HepG2 (cell line): Measurements from ENCODE around the gene FRMPD2. TPM values are rescaled to one million over a fixed set of nuclear protein-coding genes. Genes with fewer than 3 reads are reported as not detected.

Experiments used
- ATAC-seq: fragments of 200-7000 bp; cut with Tn5 transposase; 3 replicates; pipeline ENCODE4 v1.9.1; 2020; ENCODE audit warnings: mild to moderate bottlenecking, moderate library complexity
- BruUV-seq: library from RNA; stranded (reverse); fragments of 400-500 nt; replicated peaks from 2 replicates; lab custom pipeline; 2021; lab: Mats Ljungman, UMichigan
- CTCF ChIA-PET: fragments of 300-600 bp; formaldehyde crosslinking; extraction: SDS; loops from one replicate; lab custom pipeline; 2021; ENCODE audit warnings: low total read pairs, inconsistent platforms, low intra/inter-chr PET ratio; lab: Yijun Ruan, JAX
- POLR2A ChIA-PET: fragments of 350-600 bp; sonication (Branson Sonifier 250); formaldehyde crosslinking; loops from one replicate; lab custom pipeline; 2020; ENCODE audit warnings: antibody characterized with exemption, inconsistent platforms; lab: Yijun Ruan, JAX
- DNase-seq: peaks from one replicate; pipeline ENCODE4 v3.0.0-alpha.2; 2015; ENCODE audit warnings: low spot score
- FAIRE-seq: peaks from 3 replicates; lab custom pipeline; 2011; peaks lifted over from hg19 to GRCh38; lab: Jason Lieb, UNC
- H2AFZ ChIP-seq: one replicate; pipeline ENCODE4 v1.6.1; 2011; ENCODE audit warnings: low read length, inconsistent platforms
- H3K27ac ChIP-seq: fragments of 300-600 bp; 3 replicates; pipeline ENCODE4 v1.8.0; 2011; ENCODE audit warnings: mixed run types, mild to moderate bottlenecking, mixed read lengths, low read length, inconsistent platforms; ENCODE audit not compliant: insufficient read depth; ENCODE audit errors: extremely low read length
- H3K27me3 ChIP-seq, 2 experiments: fragments of 200-600 bp in 1 of 2; 2 replicates in 1 of 2; 3 replicates in 1 of 2; pipeline versions ENCODE4 v1.6.0 to v1.8.0; 2011; ENCODE audit warnings: low read length in 2 of 2, mild to moderate bottlenecking in 2 of 2, moderate library complexity in 2 of 2, inconsistent platforms in 1 of 2; ENCODE audit not compliant: insufficient read depth in 2 of 2, control insufficient read depth in 1 of 2
- H3K36me3 ChIP-seq, 2 experiments: fragments of 200-600 bp in 1 of 2; replicated peaks in 1 of 2; 2 replicates in 1 of 2; 3 replicates in 1 of 2; pipeline versions ENCODE4 v1.5.1 to v1.8.0; 2011; ENCODE audit warnings: low read length in 2 of 2, inconsistent platforms in 1 of 2; ENCODE audit not compliant: insufficient read depth in 2 of 2, control insufficient read depth in 1 of 2
- H3K4me1 ChIP-seq: 2 replicates; pipeline ENCODE4 v1.5.1; 2012; ENCODE audit warnings: low read length, inconsistent platforms; ENCODE audit not compliant: insufficient read depth
- H3K4me2 ChIP-seq: 2 replicates; pipeline ENCODE4 v1.6.0; 2011; ENCODE audit warnings: low read depth, low read length, inconsistent platforms
- H3K4me3 ChIP-seq, 3 experiments: fragments of 200-600 bp in 1 of 3; sonication (generic), shearing (Covaris generic) in 1 of 3; replicated peaks in 1 of 3; 2 replicates each; pipeline ENCODE4 v1.5.1; 2011 to 2016; ENCODE audit warnings: low read length in 3 of 3, inconsistent platforms in 2 of 3, low read depth in 2 of 3, mild to moderate bottlenecking in 2 of 3, control low read depth in 1 of 3, mixed read lengths in 1 of 3; ENCODE audit not compliant: insufficient read depth in 1 of 3
- H3K79me2 ChIP-seq: one replicate; pipeline ENCODE4 v1.6.1; 2011; ENCODE audit warnings: low read length, inconsistent platforms; ENCODE audit not compliant: insufficient read depth
- H3K9ac ChIP-seq: 2 replicates; pipeline ENCODE4 v1.6.0; 2011; ENCODE audit warnings: mild to moderate bottlenecking, low read depth, low read length, inconsistent platforms; ENCODE audit not compliant: insufficient read depth
- H3K9me3 ChIP-seq: 2 replicates; pipeline ENCODE4 v1.5.1; 2012; ENCODE audit warnings: mild to moderate bottlenecking, low read length
- H4K20me1 ChIP-seq: 2 replicates; pipeline ENCODE4 v1.6.0; 2011; ENCODE audit warnings: inconsistent platforms, mild to moderate bottlenecking, low read length, moderate library complexity; ENCODE audit not compliant: insufficient read depth
- CCAR2 ChIP-seq: fragments of 200-400 bp; formaldehyde crosslinking; optimal IDR thresholded peaks from 2 replicates; pipeline ENCODE3; 2018; ENCODE audit warnings: low read depth, mild to moderate bottlenecking, low read length, moderate library complexity
- CENPX ChIP-seq: sonication (generic); formaldehyde crosslinking; IDR thresholded peaks from 2 replicates; pipeline ENCODE4 v1.9.0; 2021; ENCODE audit warnings: mild to moderate bottlenecking, missing genetic modification reagents, moderate library complexity
- HNRNPK ChIP-seq: fragments of 200-400 bp; formaldehyde crosslinking; IDR thresholded peaks from 2 replicates; pipeline ENCODE4 v1.6.1; 2018; ENCODE audit warnings: low read length, low read depth, moderate library complexity, mild to moderate bottlenecking; ENCODE audit not compliant: poor library complexity, severe bottlenecking
- HOXA5 ChIP-seq: sonication (generic); formaldehyde crosslinking; IDR thresholded peaks from 2 replicates; pipeline ENCODE4 v1.4.0; 2020; ENCODE audit warnings: missing genetic modification reagents
- ISL2 ChIP-seq: sonication (generic); formaldehyde crosslinking; IDR thresholded peaks from 2 replicates; pipeline ENCODE4 v1.5.0; 2020; ENCODE audit warnings: missing genetic modification reagents
- MZF1 ChIP-seq: sonication (generic); formaldehyde crosslinking; IDR thresholded peaks from 2 replicates; pipeline ENCODE4 v1.8.1; 2023; ENCODE audit warnings: mild to moderate bottlenecking, missing genetic modification reagents, borderline replicate concordance
- PITX1 ChIP-seq: sonication (generic); formaldehyde crosslinking; IDR thresholded peaks from 2 replicates; pipeline ENCODE4 v1.5.1; 2020; ENCODE audit warnings: mild to moderate bottlenecking, missing genetic modification reagents
- RBM39 ChIP-seq: fragments of 200-400 bp; formaldehyde crosslinking; IDR thresholded peaks from one replicate; pipeline ENCODE4 v1.6.1; 2018; ENCODE audit warnings: antibody characterized with exemption, mild to moderate bottlenecking, low read depth, low read length; ENCODE audit not compliant: poor library complexity, severe bottlenecking
- SATB2 ChIP-seq: sonication (generic); formaldehyde crosslinking; IDR thresholded peaks from 2 replicates; pipeline ENCODE4 v1.5.0; 2020; ENCODE audit warnings: missing genetic modification reagents
- SMAD1 ChIP-seq: sonication (generic); formaldehyde crosslinking; IDR thresholded peaks from 2 replicates; pipeline ENCODE4 v1.4.0; 2020; ENCODE audit warnings: missing genetic modification reagents, low read depth, mild to moderate bottlenecking, borderline replicate concordance
- ZBTB7B ChIP-seq: sonication (generic); formaldehyde crosslinking; IDR thresholded peaks from 2 replicates; pipeline ENCODE4 v1.4.0; 2020; ENCODE audit warnings: missing genetic modification reagents
- ZNF264 ChIP-seq: sonication (generic); formaldehyde crosslinking; IDR thresholded peaks from 2 replicates; pipeline ENCODE4 v1.4.0; 2020; ENCODE audit warnings: missing genetic modification reagents
- ZNF34 ChIP-seq: sonication (generic); formaldehyde crosslinking; IDR thresholded peaks from 2 replicates; pipeline ENCODE4 v1.4.0; 2020; ENCODE audit warnings: mild to moderate bottlenecking, missing genetic modification reagents, borderline replicate concordance
- ZNF567 ChIP-seq: sonication (generic); formaldehyde crosslinking; IDR thresholded peaks from 2 replicates; pipeline ENCODE4 v1.8.1; 2023; ENCODE audit warnings: mild to moderate bottlenecking, missing genetic modification reagents, borderline replicate concordance
- WGBS: methylation state at CpG from one replicate; pipeline ENCODE4 v1.1.6; 2017; ENCODE audit warnings: low lambda C conversion rate; 5-methylcytosine and 5-hydroxymethylcytosine counted together
- in situ Hi-C: cut with HindIII; loops from 2 replicates; pipeline ENCODE4 v1.10.0; 2017; ENCODE audit warnings: low pct_unique_long_range_greater_than_20kb; ENCODE audit not compliant: extremely low pct_ligation_motif_present
- intact Hi-C: fragments of 100-400 bp; cut with micrococcal nuclease; formaldehyde crosslinking; loops from one replicate; pipeline ENCODE4 v1.10.0; 2022; ENCODE audit not compliant: unreplicated experiment
- polyA plus RNA-seq, 8 experiments: library from polyadenylated mRNA; depleted of rRNA in 3 of 8; stranded (reverse) in 7 of 8; unstranded in 1 of 8; fragments of >200 nt; fragmentation: Illumina TruSeq in 4 of 8; extraction: Trizol in 4 of 8; gene quantifications; 2 replicates each; pipeline versions ENCODE4 v1.2.1 to v1.2.3, GENCODE V29; 2011 to 2016; ENCODE audit warnings: low read depth in 4 of 8, missing spikeins in 1 of 8, mixed read lengths in 1 of 8; ENCODE audit not compliant: insufficient read depth in 1 of 8
- total RNA-seq, 5 experiments: library from RNA; depleted of rRNA; stranded (reverse); fragments of >200 nt; fragmentation: Illumina TruSeq; extraction: Trizol; gene quantifications; 2 replicates each; pipeline ENCODE4 v1.2.3, GENCODE V29; 2016; ENCODE audit warnings: low read depth in 1 of 5
- TF ChIP-seq, protein P1 (sequence below): sonication (generic); formaldehyde crosslinking; IDR thresholded peaks from 2 replicates; pipeline ENCODE4 v1.4.0; 2020; ENCODE audit warnings: missing genetic modification reagents
- TF ChIP-seq, protein P2 (sequence below): sonication (generic); formaldehyde crosslinking; IDR thresholded peaks from 2 replicates; pipeline ENCODE4 v1.5.0; 2020; ENCODE audit warnings: missing genetic modification reagents

FRMPD2 gene
- total and polyA plus RNA-seq, 2 of the 13 experiments (the other 11 are each of a cell fraction or from before 2014, with no cell fraction given): 0.45 to 1.3 TPM

DNA sequence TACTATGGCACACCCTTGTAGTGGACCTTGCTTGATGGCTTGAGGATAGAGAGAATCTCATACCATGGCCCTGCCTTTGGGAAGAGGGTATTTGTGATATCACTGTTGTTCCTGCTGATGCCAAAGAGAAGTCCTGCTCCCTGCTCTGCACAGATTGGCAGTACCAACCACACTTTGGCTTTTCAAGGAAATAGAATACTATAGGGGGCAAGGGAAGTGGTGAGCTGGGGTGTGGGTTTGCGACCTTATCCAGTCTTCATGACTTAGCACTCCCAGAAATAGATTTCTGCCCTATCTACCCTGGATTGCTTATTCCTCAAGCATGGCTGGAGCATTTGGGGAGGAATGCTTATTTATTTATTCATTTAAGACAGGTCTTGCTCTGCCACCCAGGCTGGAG lies 25.2 kb upstream of the FRMPD2 start:
- ATAC-seq: no peak
- no peak overlapping the region for H3K9ac ChIP-seq
- H4K20me1 ChIP-seq: no peaks in the 10 kb centered on the region
- POLR2A ChIA-PET: no interaction called here
- no peak for TF ChIP-seq CCAR2
- no peak for TF ChIP-seq MZF1 (CRISPR knock-in tag)
- TF ChIP-seq ZNF567 (CRISPR knock-in tag): no peak
- TF ChIP-seq ZBTB7B (CRISPR knock-in tag): no peak
- TF ChIP-seq RBM39: no peak
- TF ChIP-seq PITX1: no peak
- TF ChIP-seq, all 625 proteins: peak for 0
- no TSS peak for BruUV-seq
- no peaks in the 10 kb centered on the region for H3K79me2 ChIP-seq
- H3K27me3 ChIP-seq: peaks cover 0 to 7% of the 10 kb centered on the region in 2 experiments; a peak in 4 of 5 replicates
- CTCF ChIA-PET: no interaction called here
- H3K27ac ChIP-seq: no peak overlapping the region
- no peaks in the 10 kb centered on the region for H3K9me3 ChIP-seq
- H3K4me1 ChIP-seq: peaks cover 14% of the 10 kb centered on the region
- WGBS: 73% methylated on average over 1 of the region's 1 CpG
- in situ Hi-C loops (no loop called here), intact Hi-C loops (no loop called here)
- no peak overlapping the region for H2AFZ ChIP-seq
- FAIRE-seq (no peak), DNase-seq (no peak)
- no peak overlapping the region for H3K4me2 ChIP-seq
- H3K36me3 ChIP-seq: no peaks in the 10 kb centered on the region
- no peak overlapping the region for H3K4me3 ChIP-seq

- CTCF ChIA-PET: no interaction called here
- in situ Hi-C loops (no loop called here), intact Hi-C loops (no loop called here)
- Histone ChIP-seq H3K27me3 (peaks cover 0 to 7% of the 10 kb centered on the region in 2 experiments; a peak in 4 of 5 replicates), H3K4me2 (no peak overlapping the region), H3K9me3 (no peaks in the 10 kb centered on the region), H3K4me3 (no peak overlapping the region), H3K4me1 (peaks cover 14% of the 10 kb centered on the region), H4K20me1 (no peaks in the 10 kb centered on the region), H2AFZ (no peak overlapping the region), H3K9ac (no peak overlapping the region), H3K36me3 (no peaks in the 10 kb centered on the region), H3K79me2 (no peaks in the 10 kb centered on the region), H3K27ac (no peak overlapping the region)
- DNase-seq: no peak
- 12% methylated on average over 7 of the region's 7 CpGs for WGBS
- no peak for ATAC-seq
- POLR2A ChIA-PET: no interaction called here
- FAIRE-seq: no peak
- no TSS peak for BruUV-seq
- TF ChIP-seq ISL2 (no peak), ZNF34 (CRISPR knock-in tag) (no peak), CENPX (CRISPR knock-in tag) (no peak), SATB2 (CRISPR knock-in tag) (no peak), ZNF264 (CRISPR knock-in tag) (no peak), HNRNPK (no peak), SMAD1 (CRISPR knock-in tag) (no peak), HOXA5 (CRISPR knock-in tag) (no peak)
- TF ChIP-seq, protein P1, sequence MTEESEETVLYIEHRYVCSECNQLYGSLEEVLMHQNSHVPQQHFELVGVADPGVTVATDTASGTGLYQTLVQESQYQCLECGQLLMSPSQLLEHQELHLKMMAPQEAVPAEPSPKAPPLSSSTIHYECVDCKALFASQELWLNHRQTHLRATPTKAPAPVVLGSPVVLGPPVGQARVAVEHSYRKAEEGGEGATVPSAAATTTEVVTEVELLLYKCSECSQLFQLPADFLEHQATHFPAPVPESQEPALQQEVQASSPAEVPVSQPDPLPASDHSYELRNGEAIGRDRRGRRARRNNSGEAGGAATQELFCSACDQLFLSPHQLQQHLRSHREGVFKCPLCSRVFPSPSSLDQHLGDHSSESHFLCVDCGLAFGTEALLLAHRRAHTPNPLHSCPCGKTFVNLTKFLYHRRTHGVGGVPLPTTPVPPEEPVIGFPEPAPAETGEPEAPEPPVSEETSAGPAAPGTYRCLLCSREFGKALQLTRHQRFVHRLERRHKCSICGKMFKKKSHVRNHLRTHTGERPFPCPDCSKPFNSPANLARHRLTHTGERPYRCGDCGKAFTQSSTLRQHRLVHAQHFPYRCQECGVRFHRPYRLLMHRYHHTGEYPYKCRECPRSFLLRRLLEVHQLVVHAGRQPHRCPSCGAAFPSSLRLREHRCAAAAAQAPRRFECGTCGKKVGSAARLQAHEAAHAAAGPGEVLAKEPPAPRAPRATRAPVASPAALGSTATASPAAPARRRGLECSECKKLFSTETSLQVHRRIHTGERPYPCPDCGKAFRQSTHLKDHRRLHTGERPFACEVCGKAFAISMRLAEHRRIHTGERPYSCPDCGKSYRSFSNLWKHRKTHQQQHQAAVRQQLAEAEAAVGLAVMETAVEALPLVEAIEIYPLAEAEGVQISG: no peak
- TF ChIP-seq, protein P2, sequence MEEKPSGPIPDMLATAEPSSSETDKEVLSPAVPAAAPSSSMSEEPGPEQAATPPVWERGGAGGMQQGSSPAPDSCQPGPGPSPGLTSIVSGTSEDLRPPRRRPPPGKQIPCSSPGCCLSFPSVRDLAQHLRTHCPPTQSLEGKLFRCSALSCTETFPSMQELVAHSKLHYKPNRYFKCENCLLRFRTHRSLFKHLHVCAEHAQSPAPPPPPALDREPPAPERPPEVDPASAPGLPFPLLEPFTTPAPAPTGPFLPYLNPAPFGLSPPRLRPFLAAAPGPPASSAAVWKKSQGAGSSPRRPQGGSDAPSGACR (CRISPR knock-in tag): no peak
These were observed 24.6 kb upstream of the FRMPD2 start for GRCh38 chr10:48299066-48299465.
